GM23248 (cell line): Measurements from ENCODE around the gene WASHC4. TPM values are rescaled to one million over a fixed set of nuclear protein-coding genes. Genes with fewer than 3 reads are reported as not detected.

Experiments used
- DNase-seq: peaks from one replicate; pipeline ENCODE4 v3.0.0-alpha.2; 2015
- H2AFZ ChIP-seq: fragments of 200-600 bp; sonication (generic); 2 replicates; pipeline ENCODE4 v1.6.1; 2016; ENCODE audit warnings: antibody characterized with exemption
- H3F3A ChIP-seq: fragments of 200-600 bp; sonication (generic); 2 replicates; pipeline ENCODE4 v1.6.1; 2016; ENCODE audit warnings: mild to moderate bottlenecking, antibody characterized with exemption, mixed run types; ENCODE audit not compliant: insufficient read depth
- H3K27ac ChIP-seq: fragments of 200-600 bp; sonication (generic); 2 replicates; pipeline ENCODE4 v1.5.1; 2016; ENCODE audit warnings: mild to moderate bottlenecking
- H3K27me3 ChIP-seq: fragments of 200-600 bp; sonication (generic); replicated peaks from 2 replicates; pipeline ENCODE4 v1.6.1; 2016; ENCODE audit warnings: mild to moderate bottlenecking; ENCODE audit not compliant: insufficient read depth
- H3K36me3 ChIP-seq: fragments of 200-600 bp; sonication (generic); 2 replicates; pipeline ENCODE4 v1.6.1; 2016; ENCODE audit warnings: low read depth, mild to moderate bottlenecking
- H3K4me1 ChIP-seq: fragments of 200-600 bp; sonication (generic); 2 replicates; pipeline ENCODE4 v1.6.1; 2016; ENCODE audit warnings: mild to moderate bottlenecking; ENCODE audit not compliant: insufficient read depth
- H3K4me2 ChIP-seq: fragments of 200-600 bp; sonication (generic); one replicate; pipeline ENCODE4 v1.6.1; 2016; ENCODE audit warnings: mild to moderate bottlenecking; ENCODE audit not compliant: unreplicated experiment
- H3K4me3 ChIP-seq: fragments of 200-600 bp; sonication (generic); 2 replicates; pipeline ENCODE4 v1.5.1; 2016; ENCODE audit warnings: mild to moderate bottlenecking
- H3K79me2 ChIP-seq: fragments of 200-600 bp; sonication (generic); 2 replicates; pipeline ENCODE4 v1.6.1; 2016; ENCODE audit warnings: mild to moderate bottlenecking; ENCODE audit not compliant: insufficient read depth
- H3K9ac ChIP-seq: fragments of 200-600 bp; sonication (generic); 2 replicates; pipeline ENCODE4 v1.6.1; 2016; ENCODE audit warnings: mild to moderate bottlenecking
- H3K9me2 ChIP-seq: fragments of 200-600 bp; sonication (generic); 2 replicates; pipeline ENCODE4 v1.6.1; 2016; ENCODE audit warnings: mixed run types, mild to moderate bottlenecking, moderate library complexity; ENCODE audit not compliant: insufficient read depth
- H3K9me3 ChIP-seq: fragments of 200-600 bp; sonication (generic); one replicate; pipeline ENCODE4 v1.6.1; 2017; ENCODE audit warnings: low read depth
- H4K20me1 ChIP-seq: fragments of 200-600 bp; sonication (generic); 2 replicates; pipeline ENCODE4 v1.6.0; 2016; ENCODE audit not compliant: insufficient read depth
- EZH2 ChIP-seq: fragments of 200-600 bp; sonication (generic); IDR thresholded peaks from 2 replicates; pipeline ENCODE4 v1.6.1; 2018; ENCODE audit warnings: antibody characterized with exemption, mild to moderate bottlenecking; ENCODE audit not compliant: insufficient read depth, poor library complexity, severe bottlenecking
- EZH2phosphoT487 ChIP-seq: fragments of 200-600 bp; sonication (generic); IDR thresholded peaks from 2 replicates; pipeline ENCODE4 v1.6.1; 2018; ENCODE audit warnings: antibody characterized with exemption, moderate library complexity, mild to moderate bottlenecking, low read depth; ENCODE audit not compliant: insufficient read depth
- WGBS, 2 experiments: methylation state at CpG; one replicate each; pipeline ENCODE4 v1.1.6; 2015 to 2017; ENCODE audit warnings: low lambda C conversion rate in 2 of 2, low coverage in 1 of 2; ENCODE audit errors: missing lambda C conversion rate in 2 of 2; 5-methylcytosine and 5-hydroxymethylcytosine counted together
- in situ Hi-C: fragments of 300-500 bp; cut with MboI; formaldehyde crosslinking; loops from 2 replicates; pipeline ENCODE4 v1.15.0; 2020
- polyA plus RNA-seq: library from polyadenylated mRNA; unstranded; fragments of >200 nt; fragmentation: Nextera tagmentation; extraction: Ambion mirVana; gene quantifications from 2 replicates; pipeline ENCODE4 v1.2.1, GENCODE V29; 2016
- total RNA-seq: library from RNA; depleted of rRNA; stranded (reverse); fragments of >200 nt; shearing (Covaris generic); gene quantifications from 2 replicates; pipeline ENCODE4 v1.2.3, GENCODE V29; 2014

Gene WASHC4
- total and polyA plus RNA-seq, 2 experiments from 2014 or later, result 53.5 to 63.4 TPM

DNA sequence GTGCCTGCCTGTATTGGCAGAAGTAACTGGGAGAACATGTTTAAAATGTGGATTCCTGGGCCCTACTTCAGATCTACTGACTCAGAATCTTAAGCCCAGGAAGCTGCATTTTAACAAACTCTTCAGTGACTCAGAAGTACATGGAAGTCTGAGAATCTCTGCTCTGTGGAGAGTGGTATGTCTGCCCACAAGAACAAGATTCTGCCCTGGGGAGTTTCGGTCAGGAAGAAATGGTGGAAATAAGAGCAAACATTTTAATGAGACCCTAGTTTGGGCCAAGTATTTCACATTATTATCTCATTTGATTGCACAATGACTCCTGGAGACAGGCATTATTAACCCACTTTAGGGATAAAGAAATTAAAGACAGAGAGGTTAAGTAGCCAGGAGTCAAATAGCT lies 31.4 kb upstream of the WASHC4 start:
- H3K79me2 ChIP-seq, result peaks cover 90% of the 10 kb centered on the region
- H3K9ac ChIP-seq, result no peak overlapping the region
- peaks cover 39% of the 10 kb centered on the region for H3K4me1 ChIP-seq
- peaks cover 17% of the 10 kb centered on the region for H3F3A ChIP-seq
- H4K20me1 ChIP-seq, result peaks cover 7% of the 10 kb centered on the region; the same call in 1 of the 2 replicates
- H2AFZ ChIP-seq, result no peak overlapping the region
- no peaks in the 10 kb centered on the region for H3K9me2 ChIP-seq
- H3K9me3 ChIP-seq, result no peaks in the 10 kb centered on the region
- H3K4me2 ChIP-seq, result peak overlapping the region; percentile 21
- peak overlapping the region; percentile 48 for H3K27ac ChIP-seq
- 6 to 10% methylated on average over 1 of the region's 1 CpG for WGBS, 2 experiments
- H3K4me3 ChIP-seq, result no peak overlapping the region
- no peak for TF ChIP-seq EZH2phosphoT487
- TF ChIP-seq EZH2, result no peak
- DNase-seq, result peak; percentile 86
- H3K27me3 ChIP-seq, result no peaks in the 10 kb centered on the region
- in situ Hi-C loops, result no loop called here
- peaks cover 34% of the 10 kb centered on the region for H3K36me3 ChIP-seq

DNA sequence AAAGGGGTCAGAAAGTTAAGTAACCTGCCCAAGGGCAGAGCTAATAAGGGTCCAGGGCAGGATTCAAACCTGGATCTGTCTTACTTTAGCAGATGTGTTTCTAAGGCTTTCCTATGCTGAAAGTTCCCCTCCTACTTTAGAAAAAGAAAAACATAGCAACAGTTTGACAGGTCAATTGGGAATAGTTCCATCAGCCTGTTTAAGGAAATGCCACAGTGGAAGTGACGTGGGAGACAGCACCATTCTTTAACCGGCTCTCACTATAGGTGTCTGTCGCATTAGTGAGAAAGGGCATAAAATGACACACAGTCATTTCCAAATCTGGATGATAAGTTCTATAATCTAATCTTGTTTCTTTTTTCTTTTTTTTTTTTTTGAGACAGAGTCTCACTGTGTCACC lies 30.6 kb upstream of the WASHC4 start:
- Histone ChIP-seq H3K4me3 (no peak overlapping the region), H3K36me3 (peaks cover 29% of the 10 kb centered on the region), H3K27ac (peak overlapping the region; percentile 48; the same call in 1 of the 2 replicates), H3K4me1 (peaks cover 48% of the 10 kb centered on the region), H3K9me3 (no peaks in the 10 kb centered on the region), H3K4me2 (peak overlapping the region; percentile 16), H3K79me2 (peaks cover 96% of the 10 kb centered on the region), H4K20me1 (peaks cover 9% of the 10 kb centered on the region; the same call in 1 of the 2 replicates), H3F3A (peaks cover 17% of the 10 kb centered on the region), H3K9ac (no peak overlapping the region), H3K27me3 (no peaks in the 10 kb centered on the region), H3K9me2 (no peaks in the 10 kb centered on the region), H2AFZ (no peak overlapping the region)
- no peak for DNase-seq
- in situ Hi-C loops, result no loop called here
- WGBS, 2 experiments, result 96 to 97% methylated on average over 3 of the region's 3 CpGs
- TF ChIP-seq EZH2phosphoT487 (no peak), EZH2 (no peak)

DNA sequence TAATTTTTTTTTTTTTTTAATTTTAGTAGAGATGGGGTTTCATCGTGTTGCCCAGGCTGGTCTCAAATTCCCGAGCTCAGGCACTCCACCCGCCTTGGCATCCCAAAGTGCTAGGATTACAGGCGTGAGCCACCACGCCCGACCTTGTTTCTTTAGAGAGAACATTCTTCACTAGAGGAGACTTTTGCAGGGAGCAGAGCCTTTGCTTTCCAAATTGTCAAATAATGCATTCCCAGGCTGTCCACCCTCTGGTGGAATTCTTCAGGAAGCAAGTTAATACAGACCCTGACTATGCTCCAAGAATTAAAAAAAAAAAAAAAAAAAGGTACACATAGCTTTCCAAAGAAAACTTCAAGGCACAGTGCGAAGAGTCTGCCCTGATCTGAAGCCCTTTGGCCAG lies 30.1 kb upstream of the WASHC4 start:
- H3K27ac ChIP-seq, result no peak overlapping the region
- WGBS, 2 experiments, result 35 to 40% methylated on average over 7 of the region's 7 CpGs
- H3K9me3 ChIP-seq, result no peaks in the 10 kb centered on the region
- H3K79me2 ChIP-seq, result peaks cover 98% of the 10 kb centered on the region
- TF ChIP-seq EZH2phosphoT487 (no peak), EZH2 (no peak)
- H3K4me2 ChIP-seq, result peak overlapping the region; percentile 16
- H4K20me1 ChIP-seq, result peaks cover 12% of the 10 kb centered on the region; the same call in 1 of the 2 replicates
- H2AFZ ChIP-seq, result no peak overlapping the region
- H3K4me1 ChIP-seq, result peaks cover 53% of the 10 kb centered on the region
- in situ Hi-C loops, result no loop called here
- no peaks in the 10 kb centered on the region for H3K9me2 ChIP-seq
- H3K36me3 ChIP-seq, result peaks cover 25% of the 10 kb centered on the region
- peaks cover 17% of the 10 kb centered on the region for H3F3A ChIP-seq
- H3K9ac ChIP-seq, result no peak overlapping the region
- no peaks in the 10 kb centered on the region for H3K27me3 ChIP-seq
- peak; percentile 29 for DNase-seq
- no peak overlapping the region for H3K4me3 ChIP-seq

DNA sequence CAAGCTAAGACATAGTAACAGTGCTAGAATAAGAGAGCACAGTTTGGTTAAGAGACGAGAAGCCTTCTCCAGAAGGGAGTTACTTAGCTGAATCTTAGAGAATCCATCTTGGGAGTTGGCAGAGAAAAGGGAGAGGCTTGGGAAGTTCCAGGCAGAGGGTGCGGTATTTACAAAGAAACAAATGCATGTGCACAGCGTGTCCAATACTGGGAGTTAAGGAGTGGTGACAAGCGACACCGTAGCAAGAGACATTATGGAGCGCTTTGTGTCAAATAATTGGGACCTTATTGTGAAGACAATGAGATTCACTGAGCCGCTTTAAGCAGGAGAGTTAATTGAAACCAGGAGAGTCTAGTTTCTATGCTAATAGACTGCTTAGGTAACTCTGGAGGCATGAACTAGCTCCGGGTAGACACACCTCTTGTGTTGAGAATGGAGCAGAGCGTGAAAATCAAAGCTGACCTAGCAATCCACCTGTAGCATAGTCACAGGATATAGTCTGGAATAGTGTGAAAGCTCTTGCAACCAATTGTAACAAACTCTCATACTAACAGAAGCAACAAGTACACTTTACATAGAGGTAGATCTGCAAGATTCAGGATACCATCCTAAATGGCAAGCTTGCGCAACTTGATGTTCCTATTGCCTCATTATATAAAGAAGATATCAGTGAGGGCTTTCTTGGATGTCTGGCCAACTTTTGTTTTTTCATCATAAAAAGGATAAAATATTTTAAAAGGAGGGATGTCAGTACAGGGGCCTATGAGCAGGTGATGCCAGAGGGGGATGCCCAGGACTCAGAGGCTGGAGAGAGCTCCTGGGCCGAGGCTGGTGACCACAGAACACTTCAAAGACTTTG lies 28.6 kb upstream of the WASHC4 start:
- Histone ChIP-seq H3K27me3 (no peaks in the 10 kb centered on the region), H3K36me3 (peaks cover 10% of the 10 kb centered on the region), H3F3A (peaks cover 24% of the 10 kb centered on the region), H3K4me1 (peaks cover 59% of the 10 kb centered on the region), H3K4me3 (no peak overlapping the region), H3K4me2 (no peak overlapping the region), H3K9me2 (no peaks in the 10 kb centered on the region), H4K20me1 (peaks cover 12% of the 10 kb centered on the region; the same call in 1 of the 2 replicates), H3K27ac (no peak overlapping the region), H3K9ac (no peak overlapping the region), H3K79me2 (peaks cover 98% of the 10 kb centered on the region), H2AFZ (no peak overlapping the region), H3K9me3 (no peaks in the 10 kb centered on the region)
- TF ChIP-seq EZH2, result no peak
- TF ChIP-seq EZH2phosphoT487, result no peak
- in situ Hi-C loops, result no loop called here
- WGBS, 2 experiments, result 66 to 68% methylated on average over 11 of the region's 11 CpGs
- DNase-seq, result no peak
